NCI-H345 treated with DMSO at 0.1 percent for 48 hours (cell line): ENCODE results near the gene GIMAP6.
"Not testable (repeated sequence)": the region's sequence is repeated elsewhere in the genome, so short reads cannot be mapped to it uniquely, and the experiment has no call there.

Source experiments
- DNase-seq: peaks from one replicate; lab custom pipeline; 2025; ENCODE audit not compliant: unreplicated experiment; lab: John Stamatoyannopoulos, UW

Gene GIMAP6

DNA sequence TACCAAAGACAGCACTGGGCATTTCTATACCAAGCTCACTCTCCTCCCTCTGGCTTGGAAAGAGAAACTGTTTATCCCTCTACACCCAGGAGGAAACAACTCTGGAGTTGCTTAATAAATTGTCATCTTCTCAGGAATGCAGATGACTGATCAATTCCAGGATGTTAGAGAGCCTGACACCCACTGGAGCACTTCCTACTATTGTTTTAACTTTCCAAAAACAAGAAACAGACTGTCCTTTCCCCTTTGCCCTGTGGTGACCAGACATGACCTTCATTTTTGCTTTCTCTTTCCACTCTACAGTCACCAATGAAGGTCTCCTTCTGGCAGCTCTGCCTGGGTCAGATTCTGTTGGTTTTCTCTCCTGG is 45.4 kb downstream of the GIMAP6 start:
- DNase-seq: no peak

DNA sequence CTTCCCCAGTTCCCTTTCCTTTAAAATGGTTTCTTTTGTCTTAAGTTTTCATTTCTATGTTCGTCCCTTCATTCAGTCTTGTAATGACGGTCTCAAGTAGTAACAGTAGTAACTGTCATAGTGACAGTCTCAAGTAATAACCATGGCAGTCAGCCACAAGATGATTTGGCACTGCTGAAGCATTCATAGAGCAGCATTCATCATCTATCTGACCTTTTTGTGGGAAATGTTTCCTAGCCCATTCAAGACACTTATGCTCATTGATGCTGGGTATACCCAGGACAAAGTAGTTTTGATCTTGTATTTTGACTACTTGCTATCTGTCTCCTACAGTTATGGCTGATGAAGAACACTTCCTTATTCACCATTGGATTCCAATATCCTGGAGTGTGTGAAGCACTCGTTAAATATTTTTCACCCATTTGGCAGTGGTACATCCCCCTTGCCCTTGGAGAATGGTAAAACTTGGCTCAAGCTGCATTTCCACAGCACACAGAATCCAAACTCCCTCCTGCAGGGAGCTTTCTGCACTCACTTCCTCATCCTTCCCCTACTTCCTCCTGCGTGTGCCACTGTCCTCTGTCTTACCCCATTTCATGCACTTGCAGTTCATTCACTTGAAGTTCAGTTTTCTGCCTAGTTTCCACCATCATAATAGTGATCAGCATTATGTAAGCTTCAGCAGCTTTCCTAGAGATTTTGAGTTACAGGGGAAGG is 46.0 kb downstream of the GIMAP6 start:
- DNase-seq: no peak

DNA sequence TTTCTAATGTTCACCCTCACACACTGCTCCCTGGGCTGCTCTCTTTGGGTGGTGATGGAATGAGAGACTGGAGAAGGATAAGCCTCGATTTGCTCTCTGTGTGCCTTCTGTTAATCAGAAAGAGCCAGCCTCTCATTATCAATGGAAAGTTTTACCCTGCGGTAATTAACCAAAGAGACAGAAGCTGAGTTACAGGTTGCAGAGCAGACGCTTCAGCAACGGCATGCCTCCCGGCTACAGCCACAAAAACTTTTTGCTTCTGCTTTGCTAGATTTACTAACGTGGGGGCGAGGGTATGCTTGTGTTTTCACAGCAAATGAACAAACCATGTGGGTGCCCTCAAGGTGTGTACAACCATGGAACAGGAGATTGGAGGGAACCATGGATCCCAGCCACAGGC is 47.0 kb downstream of the GIMAP6 start:
- DNase-seq: no peak

DNA sequence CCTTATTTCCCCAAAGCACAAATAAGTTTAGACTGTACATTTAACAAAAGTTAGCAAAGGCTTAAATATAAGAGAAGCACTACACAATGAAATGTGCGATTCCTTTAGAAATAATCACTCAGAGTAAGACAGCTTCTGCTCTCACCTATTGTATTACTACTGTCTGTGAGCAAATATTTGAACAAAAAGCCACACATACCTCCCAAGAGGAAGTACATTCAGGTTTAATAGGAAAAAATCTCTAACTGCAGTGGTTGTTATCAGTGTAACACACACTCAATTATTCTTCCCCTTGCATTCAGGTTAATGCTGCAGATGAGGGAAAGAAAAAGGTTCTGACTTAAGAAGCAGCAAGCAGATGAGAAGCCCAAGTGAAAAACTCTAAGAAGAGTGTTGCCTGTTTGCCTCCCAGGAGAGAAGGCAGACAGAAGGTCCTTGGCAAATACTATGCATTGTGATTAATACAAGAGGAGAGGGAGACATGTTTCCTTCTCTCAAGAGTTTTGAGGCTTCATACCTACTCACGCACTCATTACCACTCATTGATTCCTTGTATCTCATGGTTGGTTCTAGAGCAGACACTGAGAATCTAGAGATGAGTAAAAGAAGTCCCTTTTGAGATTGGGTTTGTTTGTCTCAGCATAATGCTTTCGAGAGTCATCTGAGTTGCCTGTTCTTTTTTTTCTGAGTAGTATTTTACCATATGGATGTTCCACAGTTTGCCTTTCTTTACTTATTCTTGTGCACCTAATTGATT is 51.4 kb downstream of the GIMAP6 start:
- no peak for DNase-seq

DNA sequence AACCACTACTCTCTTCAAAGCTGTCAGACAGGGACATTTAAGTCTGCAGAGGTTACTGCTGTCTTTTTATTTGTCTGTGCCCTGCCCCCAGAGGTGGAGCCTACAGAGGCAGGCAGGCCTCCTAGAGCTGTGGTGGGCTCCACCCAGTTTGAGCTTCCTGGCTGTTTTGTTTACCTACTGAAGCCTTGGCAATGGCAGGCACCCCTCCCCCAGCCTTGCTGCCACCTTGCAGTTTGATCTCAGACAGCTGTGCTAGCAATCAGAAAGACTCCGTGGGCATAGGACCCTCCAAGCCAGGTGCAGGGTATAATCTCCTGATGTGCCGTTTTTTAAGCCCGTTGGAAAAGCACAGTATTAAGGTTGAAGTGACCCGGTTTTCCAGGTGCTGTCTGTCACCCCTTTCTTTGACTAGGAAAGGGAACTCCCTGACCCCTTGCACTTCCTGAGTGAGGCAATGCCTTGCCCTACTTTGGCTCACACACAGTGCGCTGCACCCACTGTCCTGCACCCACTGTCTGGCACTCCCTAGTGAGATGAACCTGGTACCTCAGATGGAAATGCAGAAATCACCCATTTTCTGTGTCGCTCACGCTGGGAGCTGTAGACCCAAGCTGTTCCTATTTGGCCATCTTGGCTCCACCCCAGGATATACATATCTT is 52.1 kb downstream of the GIMAP6 start:
- DNase-seq: not testable (repeated sequence)
